H1 (cell line): ENCODE results near the gene RAB34.

ENCODE experiments used
- CTCF ChIP-seq, 3 experiments: IDR thresholded peaks; 1 replicate in 2 of 3; 2 replicates in 1 of 3; pipeline versions ENCODE4 v1.5.1 to v1.6.1; 2011; ENCODE audit warnings: low read length in 3 of 3, mild to moderate bottlenecking in 3 of 3, inconsistent platforms in 2 of 3, low read depth in 1 of 3, moderate library complexity in 1 of 3; ENCODE audit not compliant: insufficient read depth in 1 of 3; ENCODE audit errors: control extremely low read depth in 1 of 3
- MAX ChIP-seq: IDR thresholded peaks from 2 replicates; pipeline ENCODE4 v1.6.1; 2012; ENCODE audit warnings: inconsistent platforms
- POLR2A ChIP-seq, 2 experiments: IDR thresholded peaks; 1 replicate in 1 of 2; 2 replicates in 1 of 2; pipeline ENCODE4 v1.6.1; 2011; ENCODE audit warnings: low read depth in 2 of 2, low read length in 2 of 2, mild to moderate bottlenecking in 2 of 2; ENCODE audit errors: control extremely low read depth in 1 of 2
- POLR2AphosphoS5 ChIP-seq: IDR thresholded peaks from 2 replicates; pipeline ENCODE4 v1.6.1; 2011; ENCODE audit warnings: low read depth, low read length
- RAD21 ChIP-seq, 2 experiments: IDR thresholded peaks in 1 of 2; conservative IDR thresholded peaks in 1 of 2; 2 replicates each; pipeline ENCODE4 v1.6.1; 2011; ENCODE audit warnings: low read depth in 2 of 2, low read length in 2 of 2, improper control_type of control experiment in 1 of 2, inconsistent platforms in 1 of 2, mild to moderate bottlenecking in 1 of 2, moderate library complexity in 1 of 2
- SIN3A ChIP-seq, 2 experiments: IDR thresholded peaks in 1 of 2; conservative IDR thresholded peaks in 1 of 2; 2 replicates each; pipeline ENCODE4 v1.6.1; 2011 to 2012; ENCODE audit warnings: low read length in 2 of 2, improper control_type of control experiment in 1 of 2, low read depth in 1 of 2, mild to moderate bottlenecking in 1 of 2
- SP1 ChIP-seq: IDR thresholded peaks from 2 replicates; pipeline ENCODE4 v1.6.1; 2011; ENCODE audit warnings: low read depth, low read length
- TEAD4 ChIP-seq: IDR thresholded peaks from 2 replicates; pipeline ENCODE4 v1.6.1; 2012; ENCODE audit warnings: low read depth, low read length, inconsistent platforms, mixed read lengths
- USF2 ChIP-seq: IDR thresholded peaks from 2 replicates; pipeline ENCODE4 v1.6.1; 2011; ENCODE audit warnings: low read length, improper control_type of control experiment

GRCh38 chr17:28747801-28748750 is 30.4 kb upstream of the RAB34 start:
- TF ChIP-seq SP1: no peak
- no peak for TF ChIP-seq USF2
- peak; percentile 50 to 79 for TF ChIP-seq POLR2A (IDR thresholded peaks at IDR 0.05; ENCODE audit: control extremely low read depth in 1 of 2, low read depth in 2 of 2, low read length in 2 of 2)
- TF ChIP-seq RAD21 (IDR thresholded peaks at IDR 0.05 in 1 of 2, conservative IDR thresholded peaks at IDR 0.05 in 1 of 2; ENCODE audit: low read depth in 2 of 2, low read length in 2 of 2): no peak
- TF ChIP-seq CTCF (IDR thresholded peaks at IDR 0.05; ENCODE audit: control extremely low read depth in 1 of 3, insufficient read depth in 1 of 3, low read depth in 1 of 3, low read length in 3 of 3): no peak
- TF ChIP-seq TEAD4: no peak
- TF ChIP-seq SIN3A (conservative IDR thresholded peaks at IDR 0.05 in 1 of 2, IDR thresholded peaks at IDR 0.05 in 1 of 2; ENCODE audit: low read depth in 1 of 2, low read length in 2 of 2): no peak
- TF ChIP-seq POLR2AphosphoS5: peak; percentile 61
- no peak for TF ChIP-seq MAX
